ENCODE measurements around the gene SMU1.

The SMU1 gene

DNA sequence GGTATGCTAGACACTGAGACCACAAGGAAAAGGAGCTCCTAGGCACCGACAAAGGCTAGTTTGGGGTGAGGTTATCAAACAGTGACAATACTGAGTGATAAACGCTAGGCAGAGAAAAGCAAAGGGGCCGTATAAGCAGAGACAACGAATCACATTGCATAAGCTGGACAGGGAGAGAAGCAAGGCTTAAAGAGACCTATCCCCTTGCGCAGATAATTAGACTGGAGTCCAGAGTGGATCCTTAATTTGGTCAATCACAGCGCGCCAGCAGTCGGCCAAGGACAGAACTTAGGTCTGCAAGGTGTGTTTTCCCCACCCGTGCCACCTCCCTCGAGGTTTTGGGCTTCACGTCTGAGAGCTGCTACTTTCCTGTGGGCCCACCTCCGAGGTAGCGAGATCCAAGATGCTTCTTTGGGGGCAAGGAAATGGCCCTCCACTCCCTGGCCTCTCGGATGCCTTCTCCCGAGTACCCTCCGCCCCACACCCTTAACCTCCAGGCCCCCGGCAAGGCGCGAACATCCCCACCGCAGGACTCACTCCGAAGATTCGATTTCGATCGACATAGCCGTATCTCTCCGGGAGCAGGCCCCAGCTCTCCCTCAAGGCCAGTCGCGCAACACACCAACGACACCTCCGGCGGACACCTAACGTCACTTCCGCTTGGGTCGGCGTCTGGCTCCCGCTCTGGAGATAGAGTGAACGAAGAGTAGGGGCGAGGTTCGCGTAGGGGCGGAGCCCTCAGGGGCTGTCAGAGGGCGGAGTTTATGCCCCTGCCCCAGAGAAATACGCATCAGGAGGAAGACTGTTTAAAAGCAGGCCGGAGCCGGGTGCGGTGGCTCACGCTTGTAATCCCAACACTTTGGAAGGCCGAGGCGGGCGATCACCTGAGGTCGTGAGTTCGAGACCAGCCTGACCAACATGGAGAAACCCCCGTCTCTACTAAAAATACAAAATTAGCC, at the start of gene SMU1:
TSS of gene SMU1 (minus strand) at position 629 of the 959 bp plus-strand sequence. CDS start at position 563, 66 bp downstream.
- peak; percentile 97 for DNase-seq (ENCODE audit: low spot score)

GRCh38 chr9:33125461-33125860, 49.0 kb upstream of the SMU1 start:
- DNase-seq (ENCODE audit: low spot score), result no peak

DNA sequence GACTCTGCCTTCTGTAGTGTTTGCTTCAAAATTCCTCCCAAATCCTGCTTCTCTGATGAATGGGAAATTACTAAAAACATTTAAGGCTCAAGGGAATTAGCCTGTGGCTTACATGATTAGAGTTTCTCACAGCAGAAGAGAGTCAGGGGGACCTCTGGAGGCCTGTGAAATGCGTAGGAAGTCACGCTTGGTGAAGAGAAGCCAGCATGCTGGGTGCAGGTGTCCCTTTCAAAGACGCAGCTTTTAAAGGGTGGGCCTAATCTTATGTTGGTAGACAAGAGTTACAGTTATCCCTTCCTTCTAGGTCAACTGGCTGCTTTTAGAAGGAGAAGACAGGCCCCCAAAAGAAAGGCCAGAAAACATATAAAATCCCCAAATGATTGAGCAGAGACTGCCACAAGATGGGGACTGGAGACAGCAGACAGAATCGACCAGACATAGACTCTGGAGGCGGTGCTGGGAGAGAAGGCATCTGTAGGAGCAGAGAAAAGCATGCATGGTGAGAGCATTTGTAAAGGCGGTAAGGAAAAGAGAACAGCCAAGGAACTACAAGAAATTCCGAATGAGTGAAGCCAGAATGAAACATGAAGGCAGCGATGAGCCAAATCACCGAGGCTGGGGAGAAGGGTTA, 48.4 kb upstream of the SMU1 start:
- no peak for DNase-seq (ENCODE audit: low spot score)

DNA sequence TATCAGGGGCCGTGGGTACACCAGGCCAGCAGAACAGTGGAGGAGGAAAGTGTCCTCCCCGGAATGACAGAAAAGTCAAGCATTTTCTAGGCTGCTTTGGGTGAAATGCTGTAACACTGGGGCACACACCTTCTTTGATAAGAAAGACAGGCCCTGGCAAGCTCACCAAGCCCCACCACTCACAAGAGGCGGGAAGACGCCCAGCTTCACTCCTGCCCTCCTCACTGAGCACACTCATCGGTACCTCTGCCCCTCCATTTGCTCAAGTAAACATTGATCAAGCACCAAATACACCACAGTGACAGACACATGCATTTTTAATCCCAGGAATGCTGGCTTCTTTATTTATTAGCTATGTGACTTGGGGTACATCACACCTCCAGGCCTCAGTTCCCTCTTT, 47.6 kb upstream of the SMU1 start:
- DNase-seq (ENCODE audit: low spot score), result no peak

GRCh38 chr9:33123407-33124031, 47.0 kb upstream of the SMU1 start:
- DNase-seq (ENCODE audit: low spot score), result no peak

- DNase-seq (ENCODE audit: low spot score), result no peak
Observed at GRCh38 chr9:33120620-33121019, 44.1 kb upstream of the SMU1 start.

DNA sequence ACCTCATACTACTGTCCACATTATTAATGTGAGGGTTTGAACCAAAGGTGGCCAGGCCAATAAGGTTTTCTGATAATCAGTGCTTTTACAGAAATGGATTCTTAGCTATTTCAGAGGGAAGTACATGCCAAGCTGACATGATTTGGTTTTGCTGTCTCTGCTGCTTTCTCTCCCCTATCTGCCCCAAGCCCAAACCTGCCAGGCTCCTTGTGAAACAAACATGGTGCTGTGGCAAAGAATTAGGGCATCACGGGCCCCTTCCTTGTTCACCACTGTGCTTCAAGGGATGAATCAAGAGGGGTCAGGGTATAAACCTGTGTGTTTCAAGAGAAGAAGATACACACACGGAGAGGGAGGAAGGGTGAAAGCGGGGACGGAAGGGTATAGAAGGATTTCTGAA, 41.3 kb upstream of the SMU1 start:
- DNase-seq (ENCODE audit: low spot score), result no peak

DNA sequence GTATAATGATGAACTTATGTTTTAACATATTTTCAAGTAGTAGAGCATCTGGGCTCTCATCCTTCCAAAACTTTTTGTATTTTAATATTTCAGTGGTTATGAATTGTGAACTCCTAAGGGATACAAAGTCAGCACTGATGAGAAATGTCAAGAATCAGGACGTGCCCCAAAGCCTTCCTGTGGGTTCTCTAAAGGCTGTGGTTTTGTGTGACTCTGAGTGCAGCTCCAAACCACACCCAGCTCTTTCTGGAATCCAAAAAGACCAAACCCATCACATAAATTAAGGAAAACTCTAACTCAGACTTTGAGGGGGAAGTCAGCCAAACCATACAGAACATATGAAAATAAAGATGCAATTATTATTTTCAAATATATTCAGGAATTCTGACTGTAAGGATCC, 40.8 kb upstream of the SMU1 start:
- DNase-seq (ENCODE audit: low spot score), result peak; percentile 28

- no peak for DNase-seq (ENCODE audit: low spot score)
Observed at GRCh38 chr9:33116860-33117259, 40.4 kb upstream of the SMU1 start.

DNA sequence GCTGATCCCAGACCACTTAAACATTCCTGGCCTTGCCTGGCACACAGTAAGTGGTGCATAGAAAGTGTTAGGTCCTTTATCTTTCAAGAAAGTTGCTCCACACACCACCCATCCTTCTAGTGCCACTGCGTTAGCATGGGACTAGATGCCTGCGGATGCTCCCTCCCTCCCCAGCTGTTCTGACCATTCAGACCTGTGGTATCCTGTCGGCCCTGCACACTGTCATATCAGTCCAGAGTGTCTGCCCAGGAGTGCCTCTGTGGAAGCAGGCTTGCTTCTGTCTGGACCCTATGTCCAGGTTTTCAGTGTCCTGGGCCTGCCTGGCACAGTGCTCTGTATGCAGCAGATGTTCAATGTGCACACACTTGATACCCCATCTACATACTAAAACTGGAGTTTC, 38.3 kb upstream of the SMU1 start:
- DNase-seq (ENCODE audit: low spot score), result no peak

- DNase-seq (ENCODE audit: low spot score), result no peak
Observed at GRCh38 chr9:33113799-33114547, 37.5 kb upstream of the SMU1 start.

DNA sequence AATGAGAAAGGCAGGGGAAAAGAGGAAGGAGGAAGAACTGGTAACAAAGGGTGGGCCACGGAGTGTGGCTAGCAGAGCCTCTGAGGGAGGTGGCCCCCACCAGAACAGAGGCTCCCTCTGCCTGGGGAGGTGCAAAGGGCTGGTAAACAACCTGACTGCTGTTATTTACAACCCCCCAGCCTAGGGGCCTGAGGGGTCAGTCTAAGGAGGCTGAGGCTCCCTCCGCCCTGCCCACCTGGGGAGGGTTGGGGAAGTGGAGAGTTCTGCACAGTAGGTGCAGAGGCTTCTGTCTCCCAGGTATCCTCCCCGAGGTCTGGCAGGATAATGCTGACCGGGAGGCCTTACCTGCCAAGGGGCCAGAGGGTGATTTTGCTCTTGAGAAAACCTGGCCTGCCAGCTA, 35.6 kb upstream of the SMU1 start:
- DNase-seq (ENCODE audit: low spot score), result no peak

- DNase-seq (ENCODE audit: low spot score), result no peak
Observed at GRCh38 chr9:33111631-33112030, 35.2 kb upstream of the SMU1 start.

GRCh38 chr9:33110686-33111085, 34.2 kb upstream of the SMU1 start:
- DNase-seq (ENCODE audit: low spot score), result no peak

DNA sequence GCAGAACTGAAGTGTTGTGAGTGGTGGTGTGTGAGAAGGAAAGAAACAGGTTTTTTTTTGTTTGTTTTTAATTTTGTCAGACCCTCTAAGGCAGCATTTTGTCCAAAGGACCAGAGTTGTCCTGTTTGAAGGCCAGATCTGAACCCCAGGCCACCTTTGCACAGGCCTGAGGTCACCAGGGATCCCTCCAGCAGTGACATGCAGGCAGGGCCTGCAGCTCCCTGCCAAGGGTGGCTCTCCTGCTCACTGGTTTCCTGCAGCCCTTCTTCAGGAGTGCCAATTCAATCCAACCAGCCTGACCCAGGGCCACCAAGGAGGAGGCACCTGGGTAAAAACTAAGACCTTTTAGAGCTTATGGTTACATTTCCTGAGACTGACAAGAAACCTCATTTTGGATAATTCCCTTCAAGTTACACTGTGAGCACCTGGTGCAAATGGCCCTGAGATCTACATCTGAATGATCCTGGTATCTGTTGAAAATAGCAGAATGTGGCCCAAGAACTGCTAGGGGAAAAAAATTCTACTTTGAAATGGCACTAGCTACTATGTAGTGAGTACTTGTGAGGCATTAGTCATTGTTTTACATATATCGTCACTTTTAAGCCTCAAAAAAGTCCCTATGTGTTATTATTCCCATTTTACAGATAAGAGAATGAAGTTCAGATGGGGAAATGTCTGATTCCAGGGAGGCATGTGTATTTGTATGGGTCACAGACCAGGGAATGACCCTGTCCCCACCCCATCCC, 33.5 kb upstream of the SMU1 start:
- DNase-seq (ENCODE audit: low spot score), result no peak

GRCh38 chr9:33109097-33109496, 32.6 kb upstream of the SMU1 start:
- DNase-seq (ENCODE audit: low spot score), result no peak

GRCh38 chr9:33108472-33108871, 32.0 kb upstream of the SMU1 start:
- no peak for DNase-seq (ENCODE audit: low spot score)

- DNase-seq (ENCODE audit: low spot score), result no peak
Observed at GRCh38 chr9:33107762-33108161, 31.3 kb upstream of the SMU1 start.

DNA sequence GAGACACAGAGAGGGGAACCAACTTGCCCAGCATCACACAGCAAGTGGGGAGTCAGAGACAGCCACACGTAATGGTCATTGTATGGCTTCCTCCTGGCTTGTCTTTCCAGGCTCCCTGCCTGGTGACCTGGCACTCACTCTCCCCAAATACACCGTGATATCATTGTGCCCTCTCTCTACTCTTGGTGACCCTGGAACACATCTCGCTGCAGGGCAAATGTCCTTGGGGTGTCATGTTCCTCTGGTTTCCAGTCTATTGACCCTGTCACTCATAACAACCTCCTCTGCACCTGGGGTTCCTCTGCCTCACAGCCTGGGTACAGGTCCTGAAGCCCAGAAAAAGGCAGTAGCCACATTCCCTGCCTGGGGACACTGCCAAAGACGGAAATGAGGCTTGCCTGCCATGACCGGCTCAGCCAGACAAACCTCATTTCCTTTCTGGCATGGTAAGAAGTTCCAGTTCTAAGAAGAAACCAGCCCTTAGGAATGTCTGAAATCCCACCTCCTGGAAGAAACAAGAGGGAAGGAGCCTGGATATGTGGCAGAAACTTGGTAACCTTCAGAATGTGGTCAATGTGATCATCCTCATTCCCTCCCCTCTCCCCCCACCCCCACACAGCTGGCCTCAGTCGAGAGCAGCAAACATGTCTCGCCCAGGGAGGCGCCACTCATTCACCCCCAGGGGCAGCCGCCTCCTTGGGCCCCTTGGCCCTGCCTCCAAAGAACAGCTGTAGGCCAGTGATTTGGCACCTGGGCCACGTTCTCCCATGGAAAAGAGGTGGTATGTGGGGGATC, 30.6 kb upstream of the SMU1 start:
- DNase-seq (ENCODE audit: low spot score), result no peak

DNA sequence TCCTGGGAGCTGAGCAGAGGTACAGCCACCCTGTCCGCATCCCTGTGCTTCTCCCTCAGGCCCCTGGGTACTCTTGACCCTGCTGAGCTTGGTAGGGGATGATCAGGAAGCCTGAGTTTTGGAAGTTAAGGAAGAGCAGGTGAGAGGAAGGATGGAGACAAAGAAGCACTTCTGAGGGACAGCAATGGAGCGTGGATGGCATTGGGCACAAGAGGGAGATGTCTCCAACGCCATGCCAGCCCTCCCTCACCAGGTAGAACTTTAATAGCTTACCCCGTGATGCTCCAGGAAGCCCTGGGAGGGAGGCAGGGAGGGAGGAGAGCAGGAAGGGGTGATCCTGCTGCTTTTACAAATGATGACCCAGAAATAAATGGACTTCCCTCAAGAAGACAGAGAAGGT, 29.9 kb upstream of the SMU1 start:
- DNase-seq (ENCODE audit: low spot score), result no peak

- no peak for DNase-seq (ENCODE audit: low spot score)
Observed at GRCh38 chr9:33105959-33106358, 29.5 kb upstream of the SMU1 start.
